ENCODE data around the gene PDE7B.
A peak's percentile ranks its signal among the peaks of the same experiment; 100 is the strongest.

Gene PDE7B

DNA sequence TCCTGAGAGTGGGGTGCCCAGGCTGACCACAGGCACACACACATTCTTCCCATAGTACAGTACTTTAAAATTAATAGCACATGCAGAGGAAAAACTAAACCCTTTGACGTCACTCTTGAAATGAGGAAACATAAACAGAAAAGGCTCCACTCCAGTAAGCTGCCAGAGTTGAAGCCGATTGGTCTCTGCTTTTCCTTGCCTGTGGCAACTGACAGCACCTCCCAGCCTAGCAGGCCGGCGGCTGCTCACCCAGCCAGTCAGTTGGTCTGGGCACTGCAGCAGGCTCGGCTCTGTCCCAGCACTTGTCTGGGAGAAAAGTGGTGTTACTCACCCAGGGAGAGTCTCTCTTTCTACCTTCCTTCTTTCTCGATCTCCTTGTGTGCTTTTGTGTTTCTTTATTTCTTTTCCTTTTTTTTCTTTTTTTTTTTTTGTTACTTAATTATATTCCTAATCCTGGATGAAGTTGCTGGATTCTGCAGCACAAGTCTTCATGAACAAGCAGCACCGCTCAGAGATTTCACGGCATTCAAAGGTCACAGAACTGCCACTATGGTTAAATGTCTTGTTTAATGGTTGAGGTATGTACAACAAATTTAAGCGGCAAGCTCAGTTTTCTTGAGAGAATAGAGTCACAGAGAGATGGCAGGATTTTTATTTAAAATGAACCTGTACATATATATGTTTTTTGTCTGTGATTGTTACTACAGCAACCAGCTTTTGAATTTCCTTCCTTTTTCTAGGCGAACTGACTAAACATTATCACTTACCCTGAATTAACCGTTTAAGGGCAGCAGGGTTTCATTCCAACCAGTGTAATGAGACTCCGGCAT, at the start of gene PDE7B:
Gene PDE7B (plus strand): TSS at position 260 of the 830 bp plus-strand sequence.
- peak; percentile 91 to 94 for DNase-seq

DNA sequence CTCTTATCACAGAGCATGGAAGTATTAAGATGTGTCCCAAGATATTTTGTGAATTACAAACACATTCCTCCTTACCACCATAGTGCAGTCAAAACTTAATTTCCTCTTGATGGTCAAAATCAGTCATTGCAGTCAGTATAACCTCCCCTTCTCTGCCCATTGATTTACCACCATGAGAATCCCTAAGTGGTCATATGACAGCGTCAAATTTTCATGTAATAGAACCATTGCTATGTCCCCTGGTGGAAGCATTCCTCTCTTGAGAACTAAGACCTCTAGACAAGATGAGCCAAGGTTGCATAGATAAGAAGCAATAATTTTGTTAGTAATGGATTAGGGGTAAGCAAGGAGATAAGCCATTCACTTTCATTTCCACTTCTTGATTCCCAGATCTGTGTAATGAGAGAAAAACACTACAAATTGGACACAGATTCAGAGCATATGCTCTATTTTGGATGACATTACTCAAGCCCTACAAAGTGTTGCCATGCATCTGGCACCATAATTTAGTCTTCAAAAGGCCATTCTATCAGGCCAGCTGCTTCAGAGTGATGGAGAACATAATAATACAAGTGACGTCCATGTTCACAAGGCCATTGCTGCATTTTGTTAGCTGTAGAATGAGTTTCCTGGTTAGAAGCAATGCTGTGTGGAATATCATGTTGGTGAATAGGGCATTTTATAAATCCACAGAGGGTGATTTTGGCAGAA, 49.6 kb upstream of the PDE7B start:
- DNase-seq: no peak

DNA sequence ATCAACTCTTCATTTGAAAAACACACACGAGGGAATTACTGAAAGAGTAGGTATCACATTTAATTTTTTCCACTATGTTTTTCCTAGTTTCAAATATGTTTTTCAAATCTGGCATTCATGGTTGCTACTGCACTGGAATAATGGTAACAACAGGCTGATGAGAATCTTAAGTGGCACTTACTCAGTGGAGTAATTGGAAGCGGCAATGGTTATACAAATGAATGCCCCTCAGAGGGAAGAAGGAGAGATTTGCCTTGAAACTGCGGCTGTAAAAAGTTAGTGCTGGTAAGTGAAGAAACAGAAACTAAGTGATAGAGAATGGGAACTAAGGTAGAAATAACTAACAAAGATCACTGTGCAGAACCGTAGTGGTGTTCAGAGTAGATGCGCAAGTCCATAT, 41.0 kb upstream of the PDE7B start:
- DNase-seq: no peak

DNA sequence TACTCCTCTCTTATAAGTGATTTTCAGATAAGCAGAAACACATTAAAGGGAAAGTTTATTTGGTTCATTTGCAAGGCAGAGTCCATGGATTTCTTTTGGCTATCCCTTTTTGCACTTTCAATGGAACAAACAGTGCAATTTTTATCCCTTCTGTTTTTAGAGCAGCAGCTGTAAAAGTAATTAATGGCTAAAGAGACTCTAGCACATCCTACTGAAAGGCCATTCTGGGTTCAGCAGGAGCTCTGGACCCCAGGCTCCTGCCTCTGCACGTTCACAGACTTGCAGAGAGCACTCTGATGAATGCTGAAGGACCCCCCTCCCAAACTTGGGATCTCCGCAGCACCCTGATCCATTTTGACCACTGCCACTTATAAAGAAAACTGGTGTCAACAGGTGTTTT, 40.3 kb upstream of the PDE7B start:
- DNase-seq: no peak

DNA sequence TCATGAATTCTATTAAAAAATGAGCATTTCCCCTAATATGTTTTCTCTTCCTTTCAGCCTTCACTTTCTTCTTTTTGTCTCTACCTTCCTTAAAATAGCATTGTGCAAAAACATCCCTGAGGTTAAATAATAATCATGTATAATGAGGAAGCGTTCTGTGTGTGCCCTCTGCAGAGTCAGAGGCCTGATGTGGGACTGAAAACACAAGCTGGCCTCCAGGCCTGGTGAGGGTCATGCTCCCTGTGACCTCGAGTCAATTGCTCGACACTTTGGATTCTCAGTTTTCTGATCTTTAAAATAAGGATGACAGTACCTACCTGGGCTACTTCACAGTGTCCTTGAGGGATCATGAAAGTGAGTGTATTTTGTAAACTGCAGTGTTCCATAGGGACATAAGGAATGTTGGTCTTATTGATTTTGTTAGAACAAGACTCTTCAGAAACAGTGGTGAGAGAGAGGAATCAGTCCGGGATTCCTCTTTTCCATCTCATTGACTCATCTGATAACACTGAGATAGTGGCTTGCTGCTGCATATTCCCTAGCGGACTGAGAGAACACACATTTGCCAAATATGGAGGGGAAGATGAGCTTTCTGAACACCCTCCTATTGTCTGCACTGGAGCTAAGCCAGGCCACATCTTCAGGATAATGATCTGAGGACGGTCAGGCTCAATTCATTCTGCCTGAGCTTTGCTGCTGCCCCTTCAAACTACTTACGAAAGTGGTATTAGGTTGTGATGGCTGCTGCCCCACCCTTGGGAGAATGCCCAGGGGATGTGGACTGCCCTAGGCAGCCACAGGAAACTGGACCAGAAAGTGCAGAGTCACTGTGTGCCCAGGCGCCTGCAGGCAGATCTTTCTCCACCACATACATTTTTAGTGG, 39.6 kb upstream of the PDE7B start:
- DNase-seq: peak; percentile 58 to 68

DNA sequence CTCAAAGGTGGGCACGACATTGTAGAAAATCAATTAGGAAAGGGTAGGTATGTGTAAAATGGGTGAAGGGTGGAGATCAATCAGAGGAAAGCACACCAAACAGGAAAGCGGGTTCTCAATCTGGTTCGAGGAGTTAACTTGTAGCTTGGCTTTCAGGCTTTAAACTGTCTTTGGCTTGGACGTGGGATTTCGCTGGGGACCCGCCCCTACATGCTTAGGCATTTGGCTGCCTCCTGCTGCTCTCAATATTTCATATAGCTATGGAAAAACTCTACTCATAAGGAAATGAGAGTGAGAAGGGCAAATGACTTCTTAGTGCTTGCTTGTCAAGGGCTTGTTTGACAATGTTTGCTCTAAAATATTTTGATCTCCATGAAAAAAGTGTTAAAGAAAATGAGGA, 38.1 kb upstream of the PDE7B start:
- no peak for DNase-seq

DNA sequence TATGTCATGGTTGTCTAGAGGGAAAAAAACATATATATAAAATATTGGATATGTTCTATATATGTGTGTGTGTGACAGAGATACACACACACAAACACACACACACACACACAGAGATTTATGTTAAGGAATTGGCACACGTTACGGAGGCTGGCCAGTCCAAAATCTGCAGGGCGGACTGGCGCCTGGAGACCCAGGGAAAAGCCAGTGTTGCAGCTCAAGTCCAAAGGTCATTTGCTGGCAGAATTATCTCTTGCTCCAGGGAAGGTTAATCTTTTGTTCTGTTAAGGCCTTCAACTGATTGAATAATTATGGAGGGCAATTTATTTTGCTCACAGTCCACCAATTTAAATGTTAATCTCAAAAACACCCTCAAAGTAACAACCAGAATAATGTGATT, 37.5 kb upstream of the PDE7B start:
- DNase-seq: no peak

DNA sequence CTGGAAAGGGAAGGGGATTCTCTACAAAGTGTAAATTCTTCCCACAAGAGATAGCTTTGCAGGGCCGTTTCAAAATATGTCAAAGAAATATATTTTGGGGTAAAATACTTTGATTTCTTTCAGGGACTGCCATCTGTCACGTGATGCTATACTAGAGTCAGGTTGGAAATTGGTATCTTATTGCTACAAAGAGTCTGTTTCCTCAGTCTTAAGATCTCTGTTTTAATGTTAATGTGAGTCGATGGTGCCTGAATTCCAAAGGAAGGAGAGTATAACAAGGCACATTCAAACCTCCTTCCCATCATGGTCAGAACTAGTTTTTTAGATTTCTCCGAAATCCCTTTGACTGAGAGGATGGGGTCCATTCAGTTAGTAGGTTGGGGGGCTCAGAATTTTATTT, 36.3 kb upstream of the PDE7B start:
- no peak for DNase-seq

DNA sequence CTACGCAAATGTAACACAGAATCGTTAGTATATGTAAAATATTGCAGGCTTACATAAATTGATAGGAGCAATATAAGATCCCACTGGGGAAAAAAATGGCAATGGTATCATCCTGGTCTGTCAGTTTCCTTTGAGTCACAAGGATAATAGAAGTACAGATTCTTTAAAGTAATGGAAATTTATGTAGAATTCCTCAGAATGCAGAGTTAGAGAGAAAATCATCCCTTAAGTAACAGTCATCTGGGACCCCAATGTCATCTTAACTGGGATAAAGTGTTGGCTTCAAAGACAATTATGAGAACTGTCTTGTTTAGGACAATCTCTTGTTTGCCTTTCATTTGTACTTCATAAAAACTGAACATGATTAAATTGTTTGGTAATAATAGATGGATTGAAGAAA, 34.5 kb upstream of the PDE7B start:
- DNase-seq: no peak

DNA sequence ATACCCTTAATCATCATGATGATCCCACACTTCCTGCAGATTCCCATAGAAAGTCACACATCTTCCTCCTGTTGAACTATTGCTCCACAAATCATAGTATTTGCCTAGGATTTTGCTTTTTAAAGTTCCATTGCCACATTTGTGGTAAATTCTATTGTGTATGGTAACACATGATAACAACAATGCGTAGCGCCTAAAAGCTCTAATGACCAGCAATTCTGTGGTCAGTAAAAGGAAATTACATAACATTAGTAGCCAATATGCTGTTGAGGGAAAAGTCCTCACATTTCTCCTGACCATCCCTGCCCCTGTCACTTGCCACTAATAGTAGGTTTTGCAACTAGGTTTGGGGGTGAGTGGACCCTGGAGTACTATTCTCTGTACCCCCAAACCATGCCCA, 31.8 kb upstream of the PDE7B start:
- DNase-seq: peak; percentile 66 to 76

DNA sequence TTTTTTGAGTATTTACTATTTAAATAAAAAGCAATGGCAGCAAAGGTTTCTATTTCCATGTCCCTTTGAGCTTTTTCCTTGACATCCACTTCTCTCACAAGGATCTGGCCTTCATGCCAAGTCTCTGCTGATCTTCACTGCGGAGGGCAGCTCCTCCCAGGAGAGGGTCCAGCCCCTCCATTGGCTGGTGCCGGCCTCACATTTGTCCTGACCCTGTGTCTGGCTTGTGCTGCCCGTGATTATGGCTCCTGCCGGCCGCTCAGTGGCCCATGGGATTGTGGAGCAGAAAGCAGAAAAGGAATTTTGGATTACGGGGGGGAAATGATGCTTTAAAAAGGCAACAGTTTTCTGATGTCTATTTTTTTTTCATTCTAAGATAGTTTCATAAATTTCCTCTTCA, 31.2 kb upstream of the PDE7B start:
- DNase-seq: no peak

DNA sequence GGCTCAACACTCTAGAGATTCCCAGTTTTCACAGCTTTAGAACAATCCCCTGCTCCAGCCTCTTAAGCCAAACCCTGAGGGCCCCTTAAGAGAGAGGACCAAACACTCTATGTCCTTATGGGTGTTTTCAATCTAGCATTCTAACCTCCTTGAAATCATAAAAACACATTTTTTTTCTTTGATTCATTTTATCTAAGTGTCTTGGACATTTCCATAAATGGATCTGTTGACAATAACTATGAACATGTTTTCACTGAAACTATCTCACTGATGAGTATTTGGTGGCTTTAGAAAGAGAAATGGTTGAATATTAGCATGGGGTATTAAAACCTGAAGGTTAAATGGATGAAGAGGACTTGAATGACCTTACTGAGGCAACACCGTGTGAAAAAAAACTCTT, 27.6 kb upstream of the PDE7B start:
- no peak for DNase-seq

DNA sequence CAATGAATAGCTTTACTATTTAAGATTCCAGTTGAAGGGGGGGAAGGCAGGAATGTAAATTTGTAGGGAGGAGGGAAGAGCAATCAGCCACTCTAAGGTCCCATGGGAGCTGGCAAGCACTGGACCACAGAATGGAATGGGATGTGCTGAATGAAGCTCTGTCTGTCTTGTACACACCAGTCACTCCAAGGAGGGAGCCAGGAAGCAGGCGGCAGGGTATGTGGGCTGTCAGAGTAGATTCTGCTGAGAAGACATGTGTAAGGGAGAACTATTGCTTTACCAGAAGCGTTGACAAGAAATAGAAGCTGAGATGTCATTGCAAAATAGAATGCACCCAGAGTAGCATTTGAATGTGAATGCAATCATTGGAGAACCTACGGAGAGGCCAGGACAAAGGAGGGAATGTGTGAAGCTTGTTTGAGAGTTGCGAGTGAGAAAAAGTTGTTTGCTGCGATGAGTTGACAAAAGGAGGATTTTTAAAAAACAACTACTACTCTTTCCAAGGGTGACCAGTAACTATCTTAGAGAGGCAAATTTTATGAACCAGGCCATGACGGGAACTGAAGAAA, 25.2 kb upstream of the PDE7B start:
- DNase-seq: no peak

DNA sequence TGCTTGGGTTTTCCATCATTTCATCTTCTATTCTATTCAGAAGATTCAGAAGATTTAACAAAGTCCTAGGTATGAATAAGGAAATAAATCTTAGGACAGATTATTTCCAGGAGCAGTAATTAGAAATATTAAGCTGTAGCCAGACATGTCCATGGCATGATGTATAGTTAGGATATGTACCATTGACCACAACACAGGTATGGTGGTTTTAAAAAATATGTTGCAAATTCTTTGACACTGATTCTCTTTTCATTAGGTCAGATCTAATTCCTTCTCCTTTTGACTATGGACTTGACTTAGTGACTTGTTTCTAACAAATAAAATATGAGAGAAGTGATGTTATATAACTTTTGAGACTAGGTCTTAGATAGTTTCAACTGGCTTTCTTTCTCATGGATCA, 23.5 kb upstream of the PDE7B start:
- DNase-seq: no peak

DNA sequence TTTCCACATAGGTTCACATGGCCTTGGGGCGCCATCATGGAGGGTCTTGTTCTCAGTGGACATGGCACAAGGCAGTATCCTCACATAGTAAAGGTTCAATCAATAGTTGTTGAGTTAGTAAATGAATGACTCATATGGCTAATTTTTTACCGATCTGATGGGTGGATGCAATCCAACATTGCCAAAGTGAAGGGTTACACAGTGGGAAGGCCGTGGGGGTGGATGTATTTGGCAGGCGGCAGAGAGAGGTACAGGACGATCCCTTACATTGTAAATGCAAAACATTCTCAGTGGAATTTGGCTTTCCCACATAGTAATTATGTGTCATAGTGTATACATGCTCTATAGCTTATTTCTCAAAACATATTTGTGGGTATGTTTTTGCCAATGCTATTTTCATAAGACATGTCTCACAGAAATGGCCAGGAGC, 21.0 kb upstream of the PDE7B start:
- no peak for DNase-seq

DNA sequence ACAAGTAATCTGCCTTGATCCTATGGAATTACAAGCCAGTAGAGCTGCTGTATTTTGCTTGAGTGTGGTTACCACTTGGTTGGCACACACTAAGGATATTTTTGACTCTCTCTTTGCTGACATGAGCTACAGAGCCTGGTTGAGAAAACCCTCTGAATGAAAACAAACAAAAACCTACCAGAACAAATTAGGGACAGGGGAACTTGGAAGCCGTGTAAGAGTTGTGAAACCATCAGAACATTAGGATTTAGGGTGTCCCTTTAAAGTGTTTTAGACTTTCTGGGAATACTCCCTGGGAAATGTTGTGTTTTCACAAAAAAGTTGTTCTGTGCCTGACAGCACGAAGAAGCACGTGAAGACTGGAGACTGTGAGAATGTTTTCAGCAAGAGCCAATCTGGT, 20.5 kb upstream of the PDE7B start:
- DNase-seq: no peak

DNA sequence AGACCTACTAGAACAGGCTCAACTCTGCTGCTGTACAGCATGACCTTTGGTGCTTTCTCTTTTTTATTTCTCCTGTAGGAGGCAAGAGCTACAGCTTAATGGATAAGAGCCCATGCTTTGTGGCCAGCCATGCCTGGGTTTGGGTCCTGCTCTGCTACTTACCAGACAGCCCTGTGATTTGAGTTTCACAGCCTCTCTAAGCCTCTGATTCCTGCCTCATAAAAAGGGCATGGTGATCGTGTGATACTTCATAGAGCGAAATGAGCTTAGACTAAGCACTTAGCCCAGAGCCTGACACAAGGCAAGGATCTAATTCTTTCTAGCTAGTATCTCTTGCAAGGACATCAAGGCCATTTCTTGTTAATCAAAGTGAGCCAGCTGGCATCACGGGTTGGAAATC, 19.3 kb upstream of the PDE7B start:
- no peak for DNase-seq

DNA sequence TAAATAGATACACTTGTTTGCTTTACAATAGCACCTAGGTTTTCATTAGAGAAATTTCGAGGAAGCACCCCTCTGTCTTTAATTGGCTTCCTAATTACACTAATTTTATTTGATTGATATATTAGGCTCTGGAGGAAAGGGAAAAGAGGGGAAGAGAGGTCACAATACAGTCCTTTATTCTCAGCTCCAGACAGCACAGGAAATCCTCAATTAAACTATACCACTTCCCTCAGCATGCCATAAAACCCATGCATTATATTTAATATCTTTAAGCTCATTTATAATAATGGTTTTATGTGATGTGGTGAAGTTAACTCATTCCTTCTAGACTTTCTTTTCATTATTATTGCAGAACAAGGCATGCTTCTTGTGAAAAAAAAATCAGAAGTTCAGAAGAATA, 17.7 kb upstream of the PDE7B start:
- DNase-seq: no peak

DNA sequence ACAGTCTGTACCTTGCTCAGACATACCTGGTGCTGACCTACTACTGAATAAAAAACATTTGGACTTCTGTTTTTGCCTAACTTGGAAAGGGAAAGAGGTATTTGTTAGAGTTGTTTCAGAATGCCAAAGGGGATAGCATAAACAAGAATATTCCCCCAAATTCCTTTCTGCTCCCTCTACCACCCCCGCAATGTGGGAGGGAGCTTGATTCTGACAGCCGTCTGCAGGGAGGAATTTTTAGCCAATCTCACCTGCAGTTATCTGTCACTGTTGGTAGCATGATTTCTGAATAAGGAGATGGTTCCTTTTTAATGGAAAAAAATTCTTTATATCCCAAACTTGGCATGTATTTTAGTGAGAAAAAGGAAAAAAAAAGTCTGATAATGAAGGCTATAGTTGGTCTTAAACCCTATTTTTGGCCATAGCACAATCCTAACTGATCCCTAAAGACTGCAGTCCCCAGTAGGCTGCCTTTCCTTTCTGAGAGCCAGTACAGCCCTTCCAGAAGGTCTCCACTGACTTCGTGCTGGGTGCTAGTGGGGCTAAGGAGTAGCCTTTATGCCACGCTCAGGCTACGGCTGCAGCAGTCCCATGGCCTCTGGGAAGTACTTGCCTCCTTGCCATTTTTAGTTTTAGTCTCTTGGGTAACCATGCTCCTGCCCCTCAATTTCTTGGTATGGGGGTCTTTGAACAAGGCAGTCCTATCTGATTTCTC, 13.6 kb upstream of the PDE7B start:
- no peak for DNase-seq

DNA sequence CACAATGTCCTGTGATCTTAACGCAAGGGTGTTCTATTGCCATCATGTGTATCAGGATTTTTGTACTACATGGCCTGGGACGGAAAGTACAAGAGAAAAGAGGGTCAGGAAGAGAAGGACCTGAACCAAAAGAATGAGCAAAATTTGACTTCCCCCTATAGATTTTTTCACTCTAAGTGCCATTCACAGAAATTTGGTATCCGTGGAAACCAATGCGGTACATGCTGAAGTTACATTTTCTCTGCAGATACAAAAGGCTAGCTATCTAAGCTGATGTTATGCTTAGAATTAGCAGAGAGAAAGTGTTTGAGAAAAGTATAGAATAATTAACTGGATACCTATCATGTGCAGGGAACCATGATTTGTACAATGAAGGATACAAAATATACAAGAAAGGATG, 12.4 kb upstream of the PDE7B start:
- DNase-seq: no peak

DNA sequence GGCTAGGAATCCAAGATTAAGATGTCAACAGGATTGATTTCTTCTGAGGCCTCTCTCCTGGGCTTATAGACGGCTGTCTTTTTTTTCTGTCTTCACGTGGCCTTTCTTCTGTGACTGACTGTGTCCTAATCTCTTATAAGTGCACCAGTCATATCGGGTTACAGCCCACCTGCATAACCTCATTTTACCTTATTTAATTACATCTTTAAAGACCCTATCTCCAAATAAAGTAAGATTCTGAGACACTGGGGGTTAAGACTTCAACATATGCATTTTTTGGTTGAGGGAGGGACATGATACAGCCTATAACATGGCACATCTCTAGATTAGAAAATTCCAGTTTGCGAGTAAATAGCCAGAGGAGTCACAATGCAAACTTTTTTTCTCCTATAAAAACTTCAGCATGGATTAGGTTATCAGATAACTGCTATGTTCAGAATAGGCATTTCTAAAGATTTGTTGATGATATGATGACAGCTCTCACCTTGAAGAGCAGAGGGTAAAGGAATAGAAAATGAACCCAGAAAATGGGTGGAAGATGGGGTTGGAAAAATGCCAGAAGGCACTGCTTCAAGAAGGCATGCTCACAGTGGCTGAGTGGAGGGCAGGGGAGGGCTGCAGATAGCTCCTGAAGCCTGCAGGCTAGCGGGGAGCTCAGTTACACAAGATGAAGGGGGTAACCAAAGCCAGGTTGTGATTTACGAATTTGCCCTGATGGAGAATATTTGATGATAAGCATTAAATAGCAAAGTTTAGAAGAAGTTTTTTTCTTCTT, 8.7 kb upstream of the PDE7B start:
- no peak for DNase-seq

DNA sequence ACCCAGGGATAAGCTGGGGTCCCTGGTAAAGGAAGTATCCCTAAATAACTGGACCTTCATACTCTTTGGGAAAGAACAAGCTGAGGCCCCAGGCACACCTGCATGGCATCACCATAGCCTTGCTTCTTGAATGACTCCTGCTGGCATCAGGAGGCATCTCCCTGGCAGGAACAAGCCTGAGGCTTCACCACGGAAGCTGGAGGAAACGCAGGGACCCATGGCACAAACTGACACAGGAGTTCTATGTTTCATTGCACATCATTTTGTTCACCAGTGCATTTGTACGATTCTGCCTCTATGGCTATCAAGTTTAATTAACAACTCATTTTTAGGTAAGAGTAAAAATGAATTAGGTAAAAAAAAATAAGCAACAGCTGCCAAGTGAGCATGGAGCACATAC, 619 bp upstream of the PDE7B start:
- no peak for DNase-seq

Data from AML-193 (cell line).